H1 (cell line): Measurements from ENCODE around the gene MAP1B. TPM values are rescaled to one million over a fixed set of nuclear protein-coding genes. Genes with fewer than 3 reads are reported as not detected.

Source experiments
- CTCF ChIA-PET: fragments of 300-600 bp; sonication (Branson Sonifier 250); formaldehyde crosslinking; loops from one replicate; lab custom pipeline; 2021; ENCODE audit not compliant: partially characterized antibody; lab: Charles Lee
- POLR2A ChIA-PET: fragments of 300-600 bp; sonication (Branson Sonifier 250); formaldehyde crosslinking; loops from one replicate; lab custom pipeline; 2021; ENCODE audit warnings: inconsistent platforms; ENCODE audit not compliant: partially characterized antibody; lab: Charles Lee
- DNase-seq, 2 experiments: peaks; one replicate each; pipeline versions ENCODE4 v3.0.0 to v3.0.0-alpha.2; 2010 to 2022; ENCODE audit warnings: low spot score in 2 of 2, low read depth in 1 of 2, mixed read lengths in 1 of 2
- FAIRE-seq: peaks from 2 replicates; lab custom pipeline; 2011; peaks lifted over from hg19 to GRCh38; lab: Jason Lieb, UNC
- H2AFZ ChIP-seq: 2 replicates; pipeline ENCODE4 v1.8.1; 2012; ENCODE audit warnings: low read length, inconsistent platforms
- H2AK5ac ChIP-seq: 2 replicates; pipeline ENCODE4 v1.6.1; 2013; ENCODE audit warnings: low read depth, low read length
- H2BK120ac ChIP-seq: replicated peaks from 2 replicates; pipeline ENCODE3; 2013; ENCODE audit warnings: low read depth, low read length, inconsistent platforms
- H2BK12ac ChIP-seq: 2 replicates; pipeline ENCODE4 v1.6.1; 2013; ENCODE audit warnings: low read depth, low read length
- H2BK15ac ChIP-seq: 2 replicates; pipeline ENCODE4 v1.6.1; 2013; ENCODE audit warnings: low read length
- H2BK20ac ChIP-seq: 2 replicates; pipeline ENCODE4 v1.6.1; 2013; ENCODE audit warnings: low read length
- H2BK5ac ChIP-seq: 2 replicates; pipeline ENCODE4 v1.6.1; 2013; ENCODE audit warnings: low read depth, low read length
- H3K14ac ChIP-seq: 2 replicates; pipeline ENCODE4 v1.6.1; 2013; ENCODE audit warnings: inconsistent platforms; ENCODE audit not compliant: insufficient read length
- H3K18ac ChIP-seq: 2 replicates; pipeline ENCODE4 v1.6.1; 2013; ENCODE audit warnings: low read length; ENCODE audit errors: extremely low read depth
- H3K23ac ChIP-seq: 2 replicates; pipeline ENCODE4 v1.6.1; 2013; ENCODE audit warnings: inconsistent platforms; ENCODE audit not compliant: insufficient read length
- H3K23me2 ChIP-seq: 2 replicates; pipeline ENCODE4 v1.6.1; 2013; ENCODE audit warnings: low read depth, low read length
- H3K27ac ChIP-seq: 2 replicates; pipeline ENCODE4 v1.6.1; 2011; ENCODE audit warnings: low read depth, low read length, inconsistent platforms
- H3K27me3 ChIP-seq, 4 experiments: replicated peaks in 1 of 4; 1 replicate in 1 of 4; 2 replicates in 3 of 4; pipeline versions ENCODE4 v1.6.1 to v1.8.1; 2011 to 2013; ENCODE audit warnings: low read length in 3 of 4, mild to moderate bottlenecking in 3 of 4, inconsistent platforms in 2 of 4, mixed read lengths in 2 of 4, moderate library complexity in 1 of 4; ENCODE audit not compliant: control insufficient read depth in 3 of 4, insufficient read depth in 3 of 4; ENCODE audit errors: extremely low read depth in 1 of 4
- H3K36me3 ChIP-seq, 4 experiments: 2 replicates each; pipeline versions ENCODE4 v1.6.1 to v1.8.1; 2011 to 2013; ENCODE audit warnings: mild to moderate bottlenecking in 4 of 4, low read length in 3 of 4, moderate library complexity in 2 of 4, control low read depth in 1 of 4, inconsistent platforms in 1 of 4; ENCODE audit not compliant: insufficient read depth in 4 of 4, control insufficient read depth in 2 of 4
- H3K4ac ChIP-seq: replicated peaks from 2 replicates; pipeline ENCODE3; 2013; ENCODE audit warnings: low read length, low read depth, mixed read lengths, inconsistent platforms; ENCODE audit not compliant: insufficient read length
- H3K4me1 ChIP-seq, 4 experiments: replicated peaks in 1 of 4; 1 replicate in 1 of 4; 2 replicates in 3 of 4; pipeline versions ENCODE4 v1.6.1 to v1.8.1; 2011 to 2013; ENCODE audit warnings: low read length in 3 of 4, inconsistent platforms in 2 of 4, mixed read lengths in 1 of 4; ENCODE audit not compliant: insufficient read depth in 4 of 4, control insufficient read depth in 3 of 4
- H3K4me2 ChIP-seq, 2 experiments: 2 replicates each; pipeline versions ENCODE4 v1.6.1 to v1.8.1; 2011 to 2013; ENCODE audit warnings: low read depth in 2 of 2, low read length in 2 of 2, control low read depth in 1 of 2, inconsistent platforms in 1 of 2, mild to moderate bottlenecking in 1 of 2; ENCODE audit not compliant: insufficient read depth in 1 of 2
- H3K4me3 ChIP-seq, 4 experiments: fragments of 200-600, 300-600 bp in 1 of 4; sonication (generic), shearing (Covaris generic), sonication (Bioruptor Twin) in 1 of 4; 2 replicates each; pipeline versions ENCODE4 v1.5.1 to v1.8.1; 2011 to 2016; ENCODE audit warnings: low read length in 4 of 4, low read depth in 3 of 4, control low read depth in 2 of 4, inconsistent platforms in 2 of 4, mild to moderate bottlenecking in 2 of 4, mixed read lengths in 1 of 4, moderate library complexity in 1 of 4; ENCODE audit not compliant: insufficient read depth in 2 of 4; ENCODE audit errors: extremely low read depth in 1 of 4
- H3K56ac ChIP-seq: replicated peaks from 2 replicates; pipeline ENCODE3; 2013; ENCODE audit warnings: low read depth, mild to moderate bottlenecking, mixed read lengths, low read length, inconsistent platforms; ENCODE audit not compliant: insufficient read length
- H3K79me1 ChIP-seq: 2 replicates; pipeline ENCODE4 v1.6.1; 2013; ENCODE audit warnings: low read depth, low read length, control low read depth
- H3K79me2 ChIP-seq, 2 experiments: 2 replicates each; pipeline versions ENCODE4 v1.6.1 to v1.8.1; 2012 to 2013; ENCODE audit warnings: low read length in 2 of 2, mild to moderate bottlenecking in 2 of 2, inconsistent platforms in 1 of 2; ENCODE audit not compliant: insufficient read depth in 2 of 2, control insufficient read depth in 1 of 2
- H3K9ac ChIP-seq, 4 experiments: replicated peaks in 1 of 4; 1 replicate in 1 of 4; 2 replicates in 3 of 4; pipeline versions ENCODE4 v1.6.1 to v1.8.1; 2011 to 2013; ENCODE audit warnings: low read depth in 3 of 4, low read length in 3 of 4, control low read depth in 2 of 4, mild to moderate bottlenecking in 2 of 4, moderate library complexity in 2 of 4, inconsistent platforms in 1 of 4; ENCODE audit errors: extremely low read depth in 1 of 4
- H3K9me3 ChIP-seq, 2 experiments: 2 replicates each; pipeline versions ENCODE4 v1.6.1 to v1.8.1; 2012 to 2013; ENCODE audit warnings: mild to moderate bottlenecking in 2 of 2, moderate library complexity in 2 of 2, control low read depth in 1 of 2, inconsistent platforms in 1 of 2, low read depth in 1 of 2, low read length in 1 of 2, mixed read lengths in 1 of 2; ENCODE audit not compliant: insufficient read depth in 2 of 2
- H4K20me1 ChIP-seq, 2 experiments: replicated peaks in 1 of 2; 2 replicates each; pipeline versions ENCODE3 to v1.8.1; 2011 to 2013; ENCODE audit warnings: inconsistent platforms in 2 of 2, low read length in 2 of 2, mild to moderate bottlenecking in 1 of 2; ENCODE audit not compliant: insufficient read depth in 2 of 2, control insufficient read depth in 1 of 2
- H4K5ac ChIP-seq: 2 replicates; pipeline ENCODE4 v1.6.1; 2013; ENCODE audit warnings: low read length, low read depth, mixed read lengths, inconsistent platforms; ENCODE audit not compliant: insufficient read length
- H4K8ac ChIP-seq: 2 replicates; pipeline ENCODE4 v1.8.0; 2013; ENCODE audit warnings: mild to moderate bottlenecking, moderate library complexity, low read length, inconsistent platforms; ENCODE audit not compliant: insufficient read depth; ENCODE audit errors: extremely low read depth
- H4K91ac ChIP-seq: replicated peaks from 2 replicates; pipeline ENCODE3; 2013; ENCODE audit warnings: low read length, mixed read lengths, inconsistent platforms; ENCODE audit not compliant: insufficient read length
- BACH1 ChIP-seq: IDR thresholded peaks from 2 replicates; pipeline ENCODE4 v1.6.1; 2012; ENCODE audit warnings: low read length, improper control_type of control experiment
- EP300 ChIP-seq, 2 experiments: IDR thresholded peaks; 1 replicate in 1 of 2; 2 replicates in 1 of 2; pipeline ENCODE4 v1.6.1; 2011 to 2012; ENCODE audit warnings: low read depth in 2 of 2, low read length in 2 of 2, mild to moderate bottlenecking in 2 of 2, borderline replicate concordance in 1 of 2, inconsistent platforms in 1 of 2, moderate library complexity in 1 of 2
- PHF8 ChIP-seq: fragments of 200-600 bp; sonication (generic); conservative IDR thresholded peaks from 2 replicates; pipeline ENCODE4 v1.7.1; 2012; ENCODE audit warnings: low read depth, mild to moderate bottlenecking, inconsistent platforms, low read length, moderate library complexity
- RBBP5 ChIP-seq: IDR thresholded peaks from 2 replicates; pipeline ENCODE4 v1.7.1; 2012; ENCODE audit warnings: low read depth, mild to moderate bottlenecking, inconsistent platforms, low read length, moderate library complexity, borderline replicate concordance
- SIX5 ChIP-seq: IDR thresholded peaks from 2 replicates; pipeline ENCODE4 v1.6.1; 2011; ENCODE audit warnings: mild to moderate bottlenecking, low read depth, low read length
- TAF7 ChIP-seq: optimal IDR thresholded peaks from 2 replicates; pipeline ENCODE3; 2011; ENCODE audit warnings: low read depth, mild to moderate bottlenecking, inconsistent platforms, low read length, moderate library complexity, borderline replicate concordance
- WGBS, 2 experiments: shearing (Covaris generic) in 1 of 2; methylation state at CpG; one replicate each; pipeline versions ENCODE4 v1.1.6 to v1.1.7; 2013 to 2015; ENCODE audit warnings: low lambda C conversion rate in 2 of 2, mixed read lengths in 2 of 2, inconsistent platforms in 1 of 2, low coverage in 1 of 2, missing lambda C conversion rate in 1 of 2; ENCODE audit not compliant: insufficient replicate concordance in 2 of 2, insufficient coverage in 1 of 2, insufficient read length in 1 of 2; ENCODE audit errors: extremely low coverage in 1 of 2, missing lambda C conversion rate in 1 of 2; 5-methylcytosine and 5-hydroxymethylcytosine counted together
- polyA plus RNA-seq, 7 experiments: library from polyadenylated mRNA; depleted of rRNA in 3 of 7; stranded (reverse) in 5 of 7; unstranded in 2 of 7; fragments of >200 nt in 5 of 7; fragments of 200-250 nt in 2 of 7; gene quantifications; 1 replicate in 5 of 7; 2 replicates in 1 of 7; 4 replicates in 1 of 7; pipeline versions ENCODE4 v1.2.1 to v1.2.3, GENCODE V29; 2011 to 2013; ENCODE audit warnings: missing spikeins in 2 of 7, mixed read lengths in 2 of 7
- total RNA-seq: library from RNA; stranded (reverse); fragmentation: NEBNext Ultra II Directional; extraction: Animal tissue kit (Norgen Biotek cat#: 25700); gene quantifications from 2 replicates; pipeline ENCODE4 v1.2.1, GENCODE V29; 2021

The MAP1B gene
- total and polyA plus RNA-seq, 2 of the 8 experiments (the other 6 are each of a cell fraction or from before 2014, with no cell fraction given) = 24.5 to 120 TPM

DNA sequence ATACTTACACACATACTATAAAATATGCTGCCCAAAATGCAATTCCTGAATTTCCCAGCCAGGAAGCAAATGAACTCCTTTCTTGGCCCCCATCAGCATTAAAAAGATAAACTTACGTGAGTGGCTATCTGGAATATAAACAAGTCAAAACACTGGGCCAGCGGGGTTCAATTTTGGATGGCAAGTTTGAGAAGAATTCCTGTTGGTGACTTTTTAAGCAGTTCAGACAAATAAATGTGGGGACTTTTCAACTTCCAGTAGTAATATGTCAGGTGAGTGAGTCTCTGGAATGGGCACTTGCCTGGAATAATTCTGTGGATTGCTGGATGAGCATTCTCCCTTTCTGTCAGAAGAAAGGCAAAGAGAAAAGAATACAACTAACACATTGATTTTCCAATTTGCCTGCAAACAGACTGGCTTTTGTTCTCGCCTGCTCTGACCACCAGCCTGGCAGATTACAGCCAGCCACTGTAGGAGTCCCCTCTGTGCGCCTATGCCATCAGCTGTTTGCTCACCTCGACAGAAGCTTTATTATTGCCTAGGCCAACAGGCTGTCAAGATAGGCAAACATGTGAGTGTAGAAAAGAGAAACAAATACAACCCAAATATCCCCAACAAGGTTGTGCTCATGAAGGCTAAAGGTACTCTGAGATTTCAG lies 134.2 kb downstream of the MAP1B start:
- Histone ChIP-seq H3K4ac (no peak overlapping the region), H2BK15ac (no peak overlapping the region), H3K4me3 (no peak overlapping the region), H3K18ac (no peak overlapping the region), H2BK5ac (no peak overlapping the region), H4K91ac (no peak overlapping the region), H3K23me2 (no peaks in the 10 kb centered on the region), H4K5ac (no peak overlapping the region), H3K56ac (no peak overlapping the region), H3K9me3 (no peaks in the 10 kb centered on the region), H3K14ac (no peak overlapping the region), H2BK20ac (no peak overlapping the region), H2BK120ac (no peak overlapping the region), H3K4me2 (no peak overlapping the region), H3K27me3 (no peaks in the 10 kb centered on the region), H3K9ac (no peak overlapping the region), H3K23ac (no peak overlapping the region), H3K4me1 (peaks cover 9 to 20% (median 16%) of the 10 kb centered on the region in 4 experiments), H3K79me2 (peaks cover 0 to 21% of the 10 kb centered on the region in 2 experiments; a peak in 2 of 4 replicates), H2AFZ (no peak overlapping the region), H2BK12ac (no peak overlapping the region), H4K20me1 (no peaks in the 10 kb centered on the region), H3K27ac (no peak overlapping the region), H3K79me1 (no peaks in the 10 kb centered on the region), H3K36me3 (no peaks in the 10 kb centered on the region), H4K8ac (no peak overlapping the region), H2AK5ac (no peak overlapping the region)
- POLR2A ChIA-PET = interaction anchor here (1.2 kb wide), 1 partner anchor 39 kb away, joined by 3 read pairs; no protein-coding TSS in a partner anchor
- CTCF ChIA-PET = interaction anchor here (0.9 to 1.1 kb wide), 2 partner anchors 18 to 458 kb away, joined by 3 read pairs; no protein-coding TSS in a partner anchor
- WGBS, 2 experiments = 72% methylated on average over 5 of the region's 5 CpGs; no CpG with 5 or more reads in 1 of the 2 experiments
- no peak for FAIRE-seq
- DNase-seq = no peak
- TF ChIP-seq SIX5 = no peak
- no peak for TF ChIP-seq BACH1
- TF ChIP-seq PHF8 = no peak
- no peak for TF ChIP-seq RBBP5
- no peak for TF ChIP-seq EP300 (IDR thresholded peaks at IDR 0.05; ENCODE audit: borderline replicate concordance in 1 of 2, low read depth in 2 of 2, low read length in 2 of 2)
- no peak for TF ChIP-seq TAF7
